GM12878 (cell line): ENCODE measurements around the gene RRM2. TPM values are rescaled to one million over a fixed set of nuclear protein-coding genes. Genes with fewer than 3 reads are reported as not detected.

Experiments
- ATAC-seq: fragments of 200-7000 bp; cut with Tn5 transposase; 3 replicates; pipeline ENCODE4 v1.9.1; 2020; ENCODE audit warnings: mild to moderate bottlenecking, moderate library complexity
- BruUV-seq: library from RNA; stranded (reverse); fragments of 400-500 nt; replicated peaks from 2 replicates; lab custom pipeline; 2021; lab: Mats Ljungman, UMichigan
- CTCF ChIA-PET: fragments of 300-600 bp; sonication (Branson Sonifier 250); formaldehyde crosslinking; extraction: SDS; loops from one replicate; lab custom pipeline; 2021; ENCODE audit warnings: inconsistent platforms; lab: Yijun Ruan, JAX
- POLR2A ChIA-PET: fragments of 350-600 bp; formaldehyde crosslinking; extraction: SDS; loops from one replicate; lab custom pipeline; 2021; ENCODE audit warnings: inconsistent platforms; lab: Charles Lee
- RAD21 ChIA-PET: fragments of 300-600 bp; sonication (Branson Sonifier 250); formaldehyde crosslinking; loops from one replicate; lab custom pipeline; 2023; ENCODE audit warnings: antibody characterized with exemption; ENCODE audit not compliant: unreplicated experiment; lab: Charles Lee
- SMC1A ChIA-PET: fragments of 300-600 bp; sonication (Branson Sonifier 250); formaldehyde crosslinking; loops from one replicate; lab custom pipeline; 2023; ENCODE audit not compliant: unreplicated experiment, uncharacterized antibody; lab: Charles Lee
- DNase-seq: peaks from one replicate; pipeline ENCODE4 v3.0.0-alpha.2; 2011; ENCODE audit warnings: low read depth, low spot score
- FAIRE-seq: peaks from 3 replicates; lab custom pipeline; 2011; peaks lifted over from hg19 to GRCh38; lab: Jason Lieb, UNC
- H2AFZ ChIP-seq: 2 replicates; pipeline ENCODE4 v1.6.0; 2011; ENCODE audit warnings: low read depth, low read length, control low read depth; ENCODE audit not compliant: control insufficient read depth
- H3K27ac ChIP-seq: 2 replicates; pipeline ENCODE4 v1.5.1; 2011; ENCODE audit warnings: control low read depth; ENCODE audit not compliant: control insufficient read depth, insufficient read depth
- H3K27me3 ChIP-seq, 2 experiments: replicated peaks in 1 of 2; 2 replicates each; pipeline versions ENCODE4 v1.6.0 to v1.6.1; 2011; ENCODE audit warnings: low read length in 1 of 2; ENCODE audit not compliant: control insufficient read depth in 2 of 2, insufficient read depth in 2 of 2
- H3K36me3 ChIP-seq, 2 experiments: 2 replicates each; pipeline ENCODE4 v1.5.1; 2011; ENCODE audit warnings: low read length in 1 of 2; ENCODE audit not compliant: control insufficient read depth in 2 of 2, insufficient read depth in 2 of 2
- H3K4me1 ChIP-seq: 2 replicates; pipeline ENCODE4 v1.6.1; 2011; ENCODE audit warnings: mild to moderate bottlenecking, low read length, moderate library complexity, mixed read lengths; ENCODE audit not compliant: control insufficient read depth, insufficient read depth
- H3K4me2 ChIP-seq: 2 replicates; pipeline ENCODE4 v1.6.0; 2011; ENCODE audit warnings: control low read depth; ENCODE audit not compliant: control insufficient read depth, insufficient read depth
- H3K4me3 ChIP-seq: fragments of 200-600 bp; sonication (generic); 2 replicates; pipeline ENCODE4 v1.5.1; 2016
- H3K79me2 ChIP-seq: 2 replicates; pipeline ENCODE4 v1.6.0; 2011; ENCODE audit warnings: low read length; ENCODE audit not compliant: control insufficient read depth, insufficient read depth
- H3K9ac ChIP-seq: 2 replicates; pipeline ENCODE4 v1.8.0; 2011; ENCODE audit warnings: low read length, control low read depth, mixed read lengths; ENCODE audit not compliant: control insufficient read depth, insufficient read depth
- H3K9me3 ChIP-seq: replicated peaks from 3 replicates; pipeline ENCODE4 v1.5.1; 2011; ENCODE audit warnings: mild to moderate bottlenecking, low read length; ENCODE audit not compliant: control insufficient read depth, insufficient read depth
- H4K20me1 ChIP-seq: 2 replicates; pipeline ENCODE4 v1.6.0; 2011; ENCODE audit not compliant: control insufficient read depth, insufficient read depth
- CBX5 ChIP-seq: sonication (generic); IDR thresholded peaks from 2 replicates; pipeline ENCODE4 v1.6.1; 2016; ENCODE audit warnings: low read depth, moderate library complexity, mild to moderate bottlenecking, inconsistent platforms
- EED ChIP-seq: sonication (generic); IDR thresholded peaks from 2 replicates; pipeline ENCODE4 v1.6.1; 2016; ENCODE audit warnings: antibody characterized with exemption, low read depth
- EZH2 ChIP-seq: IDR thresholded peaks from 2 replicates; pipeline ENCODE4 v1.6.1; 2012; ENCODE audit warnings: low read depth, mild to moderate bottlenecking, control low read depth, inconsistent platforms, low read length, borderline replicate concordance; ENCODE audit not compliant: control insufficient read depth
- KAT2A ChIP-seq: conservative IDR thresholded peaks from 2 replicates; pipeline ENCODE4 v1.6.1; 2011; ENCODE audit warnings: low read depth, low read length; ENCODE audit not compliant: control insufficient read depth
- ZZZ3 ChIP-seq: IDR thresholded peaks from 2 replicates; pipeline ENCODE4 v1.6.1; 2011; ENCODE audit warnings: low read depth; ENCODE audit not compliant: control insufficient read depth, insufficient read length
- WGBS: methylation state at CpG from one replicate; pipeline ENCODE4 v1.1.6; 2016; ENCODE audit warnings: low lambda C conversion rate; ENCODE audit not compliant: insufficient replicate concordance, insufficient coverage; ENCODE audit errors: missing lambda C conversion rate; 5-methylcytosine and 5-hydroxymethylcytosine counted together
- in situ Hi-C: fragments of 300-500 bp; cut with MboI; formaldehyde crosslinking; loops from 9 replicates; pipeline ENCODE4 v1.14.3; 2018; ENCODE audit warnings: mixed read lengths
- intact Hi-C: fragments of 100-400 bp; cut with micrococcal nuclease; formaldehyde crosslinking; loops from one replicate; pipeline ENCODE4 v1.14.2; 2022; ENCODE audit not compliant: unreplicated experiment
- polyA plus RNA-seq, 11 experiments: library from polyadenylated mRNA; depleted of rRNA in 4 of 11; unstranded in 6 of 11; stranded (reverse) in 5 of 11; fragments of >200 nt; fragmentation: Nextera tagmentation in 4 of 11; fragmentation: Illumina TruSeq in 1 of 11; extraction: Ambion mirVana in 4 of 11; extraction: Trizol in 1 of 11; gene quantifications; 1 replicate in 1 of 11; 2 replicates in 10 of 11; pipeline versions ENCODE4 v1.2.1 to v1.2.3, GENCODE V29; 2011 to 2016; ENCODE audit warnings: inconsistent platforms in 2 of 11, missing spikeins in 2 of 11, low read depth in 1 of 11
- total RNA-seq, 4 experiments: library from RNA; depleted of rRNA in 3 of 4; stranded (reverse); fragments of >200 nt in 3 of 4; fragmentation: Illumina TruSeq in 1 of 4; extraction: Trizol in 1 of 4; gene quantifications; 2 replicates each; pipeline versions ENCODE4 v1.2.1 to v1.2.3, GENCODE V29; 2013 to 2021
- TF ChIP-seq, protein P1 (sequence below): IDR thresholded peaks from 2 replicates; pipeline ENCODE4 v1.6.1; 2012; ENCODE audit warnings: mild to moderate bottlenecking, low read depth, low read length

Gene RRM2
- total and polyA plus RNA-seq, 10 of the 15 experiments (the other 5 are each of a cell fraction or from before 2014, with no cell fraction given): 54.4 to 771 (median 159) TPM

DNA sequence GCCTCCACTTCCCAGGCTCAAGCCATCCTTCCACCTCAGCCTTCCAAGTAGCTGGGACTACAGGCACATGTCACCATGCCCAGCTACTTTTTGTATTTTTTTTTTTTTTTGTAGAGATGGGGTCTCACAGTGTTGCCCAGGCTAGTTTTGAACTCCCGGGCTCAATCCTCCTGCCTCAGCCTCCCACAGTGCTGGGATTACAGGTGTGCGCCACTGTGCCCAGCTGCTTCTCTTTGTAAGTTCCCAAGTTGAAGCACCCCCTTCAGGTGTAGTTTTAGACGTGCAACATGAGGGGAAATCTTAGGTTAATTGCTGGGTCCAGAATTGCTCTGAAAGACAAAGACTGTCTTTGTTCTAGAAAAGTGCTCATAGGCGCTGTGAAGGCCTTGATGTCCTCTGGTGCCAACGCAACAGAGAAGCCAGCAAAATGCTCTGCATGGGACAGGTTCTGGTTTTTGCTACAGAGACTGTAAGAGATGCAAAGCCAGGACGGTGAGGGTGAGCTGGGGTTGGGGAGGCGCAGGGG lies 46.6 kb downstream of the RRM2 start:
- WGBS: 86% methylated on average over 7 of the region's 7 CpGs
- Histone ChIP-seq H4K20me1 (no peaks in the 10 kb centered on the region; the same call in 1 of the 2 replicates), H3K27me3 (no peaks in the 10 kb centered on the region), H3K4me2 (no peak overlapping the region), H2AFZ (no peak overlapping the region), H3K4me3 (no peak overlapping the region), H3K36me3 (peaks cover 0 to 9% of the 10 kb centered on the region in 2 experiments; a peak in 2 of 4 replicates), H3K9ac (no peak overlapping the region)
- FAIRE-seq (no peak), ATAC-seq (no peak)
- intact Hi-C loops: no loop called here
- RAD21 ChIA-PET: no interaction called here
- SMC1A ChIA-PET: interaction anchor here (0.7 kb wide), 1 partner anchor 193 kb away, joined by 3 read pairs; no protein-coding TSS in a partner anchor
- CTCF ChIA-PET: interaction anchor here (1.0 to 1.1 kb wide), 2 partner anchors 45 to 239 kb away, joined by 3 to 4 read pairs; no protein-coding TSS in a partner anchor
- in situ Hi-C loops: no loop called here
- TF ChIP-seq CBX5: no peak
- TF ChIP-seq, all 136 proteins: peak for 0
- Histone ChIP-seq H3K79me2 (no peaks in the 10 kb centered on the region), H3K27ac (no peak overlapping the region), H3K4me1 (no peaks in the 10 kb centered on the region), H3K9me3 (no peaks in the 10 kb centered on the region)
- no TSS peak for BruUV-seq
- POLR2A ChIA-PET: no interaction called here
- DNase-seq: no peak

DNA sequence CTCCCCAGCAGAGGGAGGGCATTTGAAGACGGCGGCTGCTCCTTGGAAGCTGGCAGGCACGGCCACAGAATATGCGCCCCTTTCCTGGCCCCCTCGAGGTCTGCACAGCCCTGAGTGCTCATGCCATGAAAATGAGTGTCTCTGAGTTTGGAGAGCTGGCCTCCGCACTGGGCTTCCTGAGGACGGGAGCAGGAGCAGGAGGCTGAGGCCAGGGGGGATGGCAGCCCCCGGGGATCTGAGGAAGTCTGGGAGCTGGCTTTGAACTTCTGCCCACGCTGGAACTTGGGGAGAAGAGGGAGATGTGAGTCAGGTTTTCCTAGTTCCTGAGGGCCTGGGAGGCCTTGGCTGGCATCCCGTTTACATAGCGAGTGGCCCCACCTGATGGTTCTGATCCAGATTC lies 47.0 kb downstream of the RRM2 start:
- Histone ChIP-seq H3K9me3 (no peaks in the 10 kb centered on the region), H3K79me2 (no peaks in the 10 kb centered on the region), H3K27ac (no peak overlapping the region), H3K9ac (no peak overlapping the region), H3K4me3 (no peak overlapping the region), H3K4me1 (no peaks in the 10 kb centered on the region), H3K36me3 (peaks cover 0 to 7% of the 10 kb centered on the region in 2 experiments; a peak in 2 of 4 replicates), H2AFZ (no peak overlapping the region), H3K4me2 (no peak overlapping the region), H3K27me3 (no peaks in the 10 kb centered on the region), H4K20me1 (no peaks in the 10 kb centered on the region; the same call in 1 of the 2 replicates)
- intact Hi-C loops: no loop called here
- ChIA-PET CTCF (interaction anchor here (1.0 to 1.1 kb wide), 2 partner anchors 45 to 239 kb away, joined by 3 to 4 read pairs; no protein-coding TSS in a partner anchor), POLR2A (no interaction called here), SMC1A (interaction anchor here (0.6 kb wide), 1 partner anchor 50 kb away, joined by 3 read pairs; no protein-coding TSS in a partner anchor), RAD21 (no interaction called here)
- no TSS peak for BruUV-seq
- TF ChIP-seq, protein P1, sequence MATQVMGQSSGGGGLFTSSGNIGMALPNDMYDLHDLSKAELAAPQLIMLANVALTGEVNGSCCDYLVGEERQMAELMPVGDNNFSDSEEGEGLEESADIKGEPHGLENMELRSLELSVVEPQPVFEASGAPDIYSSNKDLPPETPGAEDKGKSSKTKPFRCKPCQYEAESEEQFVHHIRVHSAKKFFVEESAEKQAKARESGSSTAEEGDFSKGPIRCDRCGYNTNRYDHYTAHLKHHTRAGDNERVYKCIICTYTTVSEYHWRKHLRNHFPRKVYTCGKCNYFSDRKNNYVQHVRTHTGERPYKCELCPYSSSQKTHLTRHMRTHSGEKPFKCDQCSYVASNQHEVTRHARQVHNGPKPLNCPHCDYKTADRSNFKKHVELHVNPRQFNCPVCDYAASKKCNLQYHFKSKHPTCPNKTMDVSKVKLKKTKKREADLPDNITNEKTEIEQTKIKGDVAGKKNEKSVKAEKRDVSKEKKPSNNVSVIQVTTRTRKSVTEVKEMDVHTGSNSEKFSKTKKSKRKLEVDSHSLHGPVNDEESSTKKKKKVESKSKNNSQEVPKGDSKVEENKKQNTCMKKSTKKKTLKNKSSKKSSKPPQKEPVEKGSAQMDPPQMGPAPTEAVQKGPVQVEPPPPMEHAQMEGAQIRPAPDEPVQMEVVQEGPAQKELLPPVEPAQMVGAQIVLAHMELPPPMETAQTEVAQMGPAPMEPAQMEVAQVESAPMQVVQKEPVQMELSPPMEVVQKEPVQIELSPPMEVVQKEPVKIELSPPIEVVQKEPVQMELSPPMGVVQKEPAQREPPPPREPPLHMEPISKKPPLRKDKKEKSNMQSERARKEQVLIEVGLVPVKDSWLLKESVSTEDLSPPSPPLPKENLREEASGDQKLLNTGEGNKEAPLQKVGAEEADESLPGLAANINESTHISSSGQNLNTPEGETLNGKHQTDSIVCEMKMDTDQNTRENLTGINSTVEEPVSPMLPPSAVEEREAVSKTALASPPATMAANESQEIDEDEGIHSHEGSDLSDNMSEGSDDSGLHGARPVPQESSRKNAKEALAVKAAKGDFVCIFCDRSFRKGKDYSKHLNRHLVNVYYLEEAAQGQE: no peak
- TF ChIP-seq KAT2A (no peak), EED (no peak), ZZZ3 (no peak), EZH2 (no peak)
- FAIRE-seq (no peak), ATAC-seq (no peak), DNase-seq (no peak)
- in situ Hi-C loops: no loop called here
- WGBS: 84% methylated on average over 11 of the region's 11 CpGs
